ENCODE measurements around the gene CALML5.
"Not testable (repeated sequence)": the region's sequence is repeated elsewhere in the genome, so short reads cannot be mapped to it uniquely, and the experiment has no call there.

The CALML5 gene

DNA sequence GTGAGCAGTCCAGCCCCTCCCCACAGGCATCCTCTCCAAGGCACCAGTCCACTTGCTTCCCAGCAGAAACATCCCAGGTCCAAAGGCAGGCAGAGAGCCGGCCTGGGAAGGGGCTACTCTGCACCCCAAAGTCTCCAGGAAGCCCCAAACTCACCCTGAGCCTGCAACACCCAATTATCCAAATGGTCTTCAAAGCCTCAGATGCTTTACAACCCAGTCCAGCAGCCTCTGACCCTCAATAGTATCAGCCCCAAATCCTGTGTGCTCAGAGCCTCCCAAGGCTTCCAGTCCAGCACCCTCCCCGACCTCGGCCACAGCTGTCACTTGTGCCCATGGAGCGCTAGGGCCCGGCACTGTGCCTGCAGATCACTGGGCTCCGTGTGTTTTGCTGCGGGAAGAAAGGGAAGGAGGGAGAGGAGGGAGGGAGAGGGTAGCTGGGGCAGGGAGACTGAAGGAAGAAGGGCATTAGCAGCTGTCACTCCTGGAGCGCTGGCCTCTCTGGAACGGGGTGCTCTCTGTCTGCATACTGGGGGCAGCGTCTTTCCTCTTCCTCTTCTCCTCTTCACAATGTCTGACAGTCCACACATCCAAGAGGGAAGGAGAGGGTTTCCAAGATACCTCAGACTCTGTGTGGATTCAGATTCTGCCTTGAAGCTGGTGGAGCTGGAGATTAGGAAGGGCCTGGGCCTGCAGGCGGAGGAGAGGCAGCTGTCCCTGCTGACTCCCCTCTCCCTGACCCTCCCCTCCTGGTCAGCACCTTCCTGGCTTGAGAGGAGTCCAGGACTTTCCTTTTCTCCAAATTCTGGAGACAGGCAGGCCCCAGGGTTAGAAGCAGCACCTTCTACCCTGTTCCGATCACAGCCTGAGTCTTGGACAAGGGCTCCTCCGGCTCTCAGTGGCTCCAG lies 13.2 kb downstream of the CALML5 start:
- in situ Hi-C loops (cut with MboI; ENCODE audit: low sequenced_read_pairs): no loop called here

- in situ Hi-C loops (cut with MboI; ENCODE audit: low sequenced_read_pairs): no loop called here
These were observed 14.1 kb downstream of the CALML5 start for GRCh38 chr10:5485290-5485689.

DNA sequence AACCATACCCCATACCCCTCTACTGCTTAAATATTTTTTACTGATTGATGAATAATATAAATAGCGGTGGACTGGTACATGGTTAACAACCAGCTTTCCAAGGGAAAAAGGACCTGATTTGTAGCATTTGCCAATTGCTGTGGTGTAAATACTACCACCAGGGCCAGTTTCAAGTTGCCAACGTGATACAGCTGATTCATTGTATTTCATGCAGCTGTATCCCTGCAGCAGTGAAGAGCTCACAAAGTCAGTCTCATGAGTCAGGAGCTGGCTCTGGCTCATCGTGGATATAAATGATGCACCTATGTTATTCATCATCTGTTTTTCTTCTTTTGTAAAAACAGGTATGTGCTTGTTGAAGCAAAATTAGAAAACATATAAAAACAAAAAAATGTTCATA lies 15.2 kb downstream of the CALML5 start:
- in situ Hi-C loops (cut with MboI; ENCODE audit: low sequenced_read_pairs): no loop called here

GRCh38 chr10:5482016-5482415 lies 17.4 kb downstream of the CALML5 start:
- in situ Hi-C loops (cut with MboI; ENCODE audit: low sequenced_read_pairs): no loop called here

DNA sequence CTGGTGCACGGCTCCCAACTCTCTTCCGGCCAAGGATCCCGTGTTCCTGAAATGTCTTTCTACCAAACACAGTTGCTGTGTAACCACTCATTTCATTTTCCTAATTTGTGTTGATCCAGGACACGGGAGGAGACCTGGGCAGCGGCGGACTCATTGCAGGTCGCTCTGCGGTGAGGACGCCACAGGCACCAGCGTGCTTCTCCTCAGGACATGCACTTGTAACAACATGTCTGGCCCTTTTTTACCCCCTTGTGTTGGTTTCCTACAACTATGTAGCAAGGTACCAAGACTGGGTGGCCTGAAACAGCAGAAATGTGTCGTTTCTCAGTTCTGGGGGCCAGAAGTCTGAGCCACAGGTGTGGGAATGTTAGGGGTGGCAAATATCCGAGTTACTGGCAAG lies 18.2 kb downstream of the CALML5 start:
- in situ Hi-C loops (cut with MboI; ENCODE audit: low sequenced_read_pairs): no loop called here

GRCh38 chr10:5480162-5480941 lies 19.0 kb downstream of the CALML5 start:
- in situ Hi-C loops (cut with MboI; ENCODE audit: low sequenced_read_pairs): no loop called here

DNA sequence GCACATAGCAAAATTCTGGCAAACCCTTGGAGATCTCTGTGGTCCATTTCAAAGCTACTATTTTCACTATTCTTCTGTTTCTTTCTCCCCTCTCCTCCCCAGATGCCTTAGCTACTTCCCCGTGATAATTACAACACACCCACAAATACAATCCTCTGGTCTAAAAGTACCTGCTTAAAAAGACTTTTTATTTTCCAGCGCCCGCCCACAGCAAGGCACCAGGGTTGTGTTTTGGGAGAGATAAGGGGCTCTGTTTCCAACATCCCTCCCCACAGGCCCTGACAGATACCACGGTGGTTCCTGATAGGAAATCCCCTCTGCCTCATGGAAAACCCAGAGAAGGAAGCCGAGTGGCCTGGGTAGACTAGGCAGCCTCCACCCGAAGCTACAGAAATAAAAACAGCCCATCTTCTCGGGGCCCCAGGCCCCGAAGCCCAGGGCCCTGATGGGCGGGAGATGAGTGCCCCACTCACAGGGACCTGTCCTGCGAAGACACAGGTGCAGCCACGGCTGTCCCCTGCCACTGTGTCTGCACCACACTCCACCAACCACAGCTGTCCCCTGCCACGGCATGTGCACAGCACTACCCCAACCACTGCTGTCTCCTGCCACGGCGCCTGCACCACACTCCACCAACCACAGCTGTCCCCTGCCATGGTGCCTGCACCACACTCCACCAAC lies 19.7 kb downstream of the CALML5 start:
- in situ Hi-C loops (cut with MboI; ENCODE audit: low sequenced_read_pairs): no loop called here

GRCh38 chr10:5478694-5479305 lies 20.6 kb downstream of the CALML5 start:
- in situ Hi-C loops (cut with MboI; ENCODE audit: low sequenced_read_pairs): no loop called here

GRCh38 chr10:5477948-5478693 lies 21.2 kb downstream of the CALML5 start:
- in situ Hi-C loops (cut with MboI; ENCODE audit: low sequenced_read_pairs): no loop called here

- in situ Hi-C loops (cut with MboI; ENCODE audit: low sequenced_read_pairs): no loop called here
These were observed 22.3 kb downstream of the CALML5 start for GRCh38 chr10:5476918-5477525.

DNA sequence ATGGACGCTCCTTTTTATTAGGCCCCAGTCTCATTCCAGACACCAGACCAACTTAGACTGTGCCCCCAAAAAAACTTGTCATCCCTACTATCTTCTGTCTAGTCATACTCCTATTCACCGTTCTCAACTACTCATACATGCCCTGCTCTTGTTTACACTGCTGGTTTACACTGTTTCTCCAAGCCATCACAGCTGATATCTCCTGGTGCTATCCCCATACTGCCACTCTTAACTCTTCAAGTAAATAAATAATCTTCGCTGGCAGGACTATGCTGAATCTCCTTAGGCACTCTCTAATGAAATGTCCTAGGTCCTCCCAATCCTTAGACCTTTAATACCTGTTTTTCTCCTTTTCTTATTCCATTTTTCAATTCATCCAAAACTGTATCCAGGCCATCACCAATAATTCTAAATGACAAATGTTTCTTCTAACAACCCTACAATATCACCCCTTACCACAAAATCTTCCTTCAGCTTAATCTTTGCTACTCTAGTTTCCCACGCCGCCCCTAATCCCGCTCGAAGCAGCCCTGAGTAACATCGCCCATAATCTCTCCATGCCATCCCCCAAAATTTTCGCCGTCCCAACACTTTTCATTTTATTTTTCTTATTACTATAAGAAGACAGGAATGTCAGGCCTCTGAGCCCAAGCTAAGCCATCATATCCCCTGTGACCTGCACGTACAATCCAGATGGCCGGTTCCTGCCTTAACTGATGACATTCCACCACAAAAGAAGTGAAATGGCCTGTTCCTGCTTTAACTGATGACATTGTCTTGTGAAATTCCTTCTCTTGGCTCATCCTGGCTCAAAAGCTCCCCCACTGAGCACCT lies 23.2 kb downstream of the CALML5 start:
- in situ Hi-C loops (cut with MboI; ENCODE audit: low sequenced_read_pairs): not testable (repeated sequence)

GRCh38 chr10:5475088-5475487 lies 24.3 kb downstream of the CALML5 start:
- in situ Hi-C loops (cut with MboI; ENCODE audit: low sequenced_read_pairs): not testable (repeated sequence)

DNA sequence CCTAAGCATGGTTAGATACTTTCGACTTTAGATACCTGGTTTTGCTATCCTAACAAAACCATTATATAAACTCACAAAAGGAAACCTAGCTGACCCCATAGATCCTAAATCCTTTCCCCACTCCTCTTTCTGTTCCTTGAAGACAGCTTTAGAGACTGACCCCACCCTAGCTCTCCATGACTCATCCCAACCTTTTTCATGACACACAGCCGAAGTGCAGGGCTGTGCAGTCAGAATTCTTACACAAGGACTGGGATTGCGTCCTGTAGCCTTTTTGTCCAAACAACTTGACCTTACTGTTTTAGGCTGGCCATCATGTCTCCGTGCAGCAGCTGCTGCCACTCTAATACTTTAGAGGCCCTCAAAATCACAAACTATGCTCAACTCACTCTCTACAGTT lies 24.7 kb downstream of the CALML5 start:
- in situ Hi-C loops (cut with MboI; ENCODE audit: low sequenced_read_pairs): not testable (repeated sequence)

DNA sequence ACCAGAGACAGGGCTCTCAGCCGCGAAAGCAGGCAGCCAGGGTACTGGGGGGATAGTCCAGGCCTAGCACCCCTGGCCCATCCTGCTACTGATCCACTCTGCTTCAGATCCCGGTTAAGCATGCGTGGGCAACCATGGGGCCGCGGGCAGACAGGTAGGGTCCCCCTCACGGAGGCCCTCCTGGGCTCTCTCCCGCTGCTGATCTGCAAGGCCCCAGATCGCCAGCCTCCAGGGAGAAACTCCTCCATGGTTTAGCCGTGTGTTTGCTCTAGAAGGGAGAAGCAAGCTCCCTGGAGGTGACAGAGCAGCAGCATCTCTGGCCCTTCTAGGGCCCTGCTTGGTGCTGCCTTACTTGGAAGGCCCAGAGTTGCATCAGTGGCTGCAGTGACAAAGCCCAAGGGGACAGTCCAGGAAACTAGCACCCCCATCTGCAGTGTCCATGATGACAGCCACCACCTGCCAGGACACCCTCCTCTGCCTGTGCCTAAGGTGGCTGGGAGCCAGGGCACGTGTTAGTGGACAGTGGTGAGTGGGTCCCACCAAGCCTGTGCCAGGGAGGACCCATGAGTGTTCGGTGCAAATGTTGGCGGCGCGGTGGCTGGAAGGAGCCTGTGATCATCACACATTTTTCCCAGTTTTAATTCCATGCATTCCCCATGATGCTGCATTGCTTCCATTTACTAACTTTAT lies 29.2 kb downstream of the CALML5 start:
- in situ Hi-C loops (cut with MboI; ENCODE audit: low sequenced_read_pairs): no loop called here

DNA sequence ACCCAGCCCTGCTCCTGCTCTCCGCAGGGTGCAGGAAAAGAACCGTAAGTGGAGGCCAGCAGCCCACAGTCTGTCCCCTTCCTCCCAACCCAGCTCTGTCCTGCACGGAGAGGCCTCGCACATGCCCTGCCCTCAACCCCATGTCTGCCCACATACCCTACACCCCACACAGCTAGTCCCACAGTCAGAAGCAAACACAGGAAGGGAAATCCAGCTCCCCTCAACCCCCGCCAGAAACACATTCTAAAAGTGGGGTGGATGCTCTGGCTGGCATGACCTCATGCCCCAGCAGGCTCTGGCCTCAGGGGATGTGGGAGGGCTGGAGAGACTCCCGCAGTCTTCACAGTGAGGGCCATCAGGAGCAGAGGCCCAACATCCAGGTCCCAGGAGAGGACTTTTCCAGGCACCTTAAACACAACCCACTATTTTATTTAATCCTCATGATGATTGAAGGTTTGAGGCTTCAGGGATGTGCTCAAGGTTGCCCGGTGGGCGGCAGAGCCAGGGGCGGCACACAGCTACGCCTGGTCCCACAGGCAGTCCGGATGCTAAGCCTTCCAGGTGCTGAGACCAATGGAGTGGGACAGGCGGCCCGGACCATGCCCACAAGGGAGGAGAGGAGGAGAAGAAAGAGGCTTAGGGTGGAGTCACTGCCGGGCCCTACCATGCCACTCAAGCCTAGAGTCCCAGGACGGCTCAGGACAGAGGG lies 29.9 kb downstream of the CALML5 start:
- in situ Hi-C loops (cut with MboI; ENCODE audit: low sequenced_read_pairs): no loop called here

DNA sequence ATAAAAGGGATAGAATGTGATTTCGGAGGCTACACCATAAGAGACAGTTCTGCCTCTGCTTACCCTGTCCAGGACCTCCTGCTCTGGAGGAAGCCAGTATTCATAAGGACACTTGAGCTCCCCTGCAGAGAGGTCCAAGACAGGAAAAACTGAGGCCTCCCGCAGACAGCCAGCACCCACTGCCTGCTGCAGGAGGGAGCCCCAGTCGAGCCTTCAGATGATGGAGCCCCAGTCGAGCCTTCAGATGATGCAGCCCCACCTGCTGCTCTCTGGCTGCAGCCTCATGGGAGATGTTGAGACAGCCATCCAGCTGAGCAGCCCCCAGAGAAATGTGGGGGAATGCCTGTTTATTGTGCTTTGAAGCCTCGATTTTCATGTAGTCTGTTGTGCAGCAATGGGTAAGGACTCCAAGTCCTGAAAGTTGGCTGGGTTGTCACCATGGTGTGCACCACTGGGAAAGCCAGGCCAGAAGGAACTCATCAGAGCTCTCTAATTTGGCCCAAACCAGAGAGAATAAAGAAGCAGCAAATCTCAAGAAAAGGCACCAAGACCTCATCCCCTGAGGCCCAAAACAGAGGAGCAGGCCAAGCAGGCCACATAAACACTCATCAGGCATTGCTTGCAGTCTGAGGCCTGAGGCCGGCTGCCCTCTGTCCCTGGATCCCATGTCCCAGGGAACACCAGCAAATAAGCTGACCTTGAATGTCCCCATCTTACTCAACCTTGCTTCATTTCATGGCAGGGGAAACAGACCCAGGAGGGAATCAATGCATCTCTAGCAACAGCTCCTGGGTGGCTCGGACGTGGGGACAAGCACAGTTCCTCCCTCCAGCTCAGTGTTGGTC lies 30.9 kb downstream of the CALML5 start:
- in situ Hi-C loops (cut with MboI; ENCODE audit: low sequenced_read_pairs): no loop called here
